K562 (cell line): ENCODE data around the gene LRRC27. TPM values are rescaled to one million over a fixed set of nuclear protein-coding genes. Genes with fewer than 3 reads are reported as not detected.
A peak's percentile ranks its signal among the peaks of the same experiment; 100 is the strongest.

Experiments
- ATAC-seq: fragments of 200-7000 bp; cut with Tn5 transposase; 3 replicates; pipeline ENCODE4 v1.9.1; 2020; ENCODE audit warnings: moderate library complexity
- BruUV-seq: library from RNA; stranded (reverse); fragments of 400-500 nt; replicated peaks from 2 replicates; lab custom pipeline; 2021; lab: Mats Ljungman, UMichigan
- CTCF ChIA-PET: fragments of 300-600 bp; formaldehyde crosslinking; extraction: SDS; loops from one replicate; lab custom pipeline; 2021; ENCODE audit warnings: low intra/inter-chr PET ratio; lab: Yijun Ruan, JAX
- POLR2A ChIA-PET: fragments of 300-600, 350-650 bp; sonication (Branson Sonifier 250); formaldehyde crosslinking; extraction: SDS; loops from one replicate; lab custom pipeline; 2021; ENCODE audit warnings: antibody characterized with exemption, inconsistent platforms; lab: Yijun Ruan, JAX
- DNase-seq, 4 experiments: peaks; one replicate each; pipeline versions ENCODE4 v3.0.0 to v3.0.0-alpha.2; 2011 to 2018; ENCODE audit warnings: low spot score in 3 of 4, mixed read lengths in 3 of 4; ENCODE audit errors: extremely low read depth in 1 of 4
- FAIRE-seq: peaks from 2 replicates; lab custom pipeline; 2011; peaks lifted over from hg19 to GRCh38; lab: Jason Lieb, UNC
- H2AFZ ChIP-seq: 2 replicates; pipeline ENCODE4 v1.6.0; 2011; ENCODE audit warnings: low read depth, low read length, control low read depth, inconsistent platforms
- H3K27ac ChIP-seq: fragments of 200-600 bp; 3 replicates; pipeline ENCODE4 v1.8.0; 2011; ENCODE audit warnings: low read depth, mild to moderate bottlenecking, control low read depth, inconsistent platforms, low read length, moderate library complexity, mixed read lengths; ENCODE audit errors: extremely low read depth
- H3K27me3 ChIP-seq, 2 experiments: fragments of 300-600 bp in 1 of 2; 2 replicates in 1 of 2; 3 replicates in 1 of 2; pipeline versions ENCODE4 v1.6.0 to v1.8.0; 2011; ENCODE audit warnings: inconsistent platforms in 2 of 2, low read length in 2 of 2, mild to moderate bottlenecking in 1 of 2, mixed read lengths in 1 of 2, moderate library complexity in 1 of 2; ENCODE audit not compliant: control insufficient read depth in 2 of 2, insufficient read depth in 2 of 2
- H3K36me3 ChIP-seq: fragments of 300-600 bp; 3 replicates; pipeline ENCODE4 v1.8.0; 2011; ENCODE audit warnings: mild to moderate bottlenecking, low read length, inconsistent platforms; ENCODE audit not compliant: control insufficient read depth, insufficient read depth
- H3K4me1 ChIP-seq, 2 experiments: fragments of 200-600 bp in 1 of 2; replicated peaks in 1 of 2; 2 replicates in 1 of 2; 3 replicates in 1 of 2; pipeline versions ENCODE4 v1.5.1 to v1.8.0; 2011; ENCODE audit warnings: inconsistent platforms in 2 of 2, low read length in 2 of 2, mild to moderate bottlenecking in 1 of 2, mixed read lengths in 1 of 2, moderate library complexity in 1 of 2; ENCODE audit not compliant: control insufficient read depth in 2 of 2, insufficient read depth in 2 of 2
- H3K4me2 ChIP-seq: 2 replicates; pipeline ENCODE4 v1.6.1; 2011; ENCODE audit warnings: low read length, control low read depth, inconsistent platforms, mixed read lengths; ENCODE audit not compliant: insufficient read depth
- H3K4me3 ChIP-seq: fragments of 200-600 bp; sonication (generic), shearing (Covaris generic); 2 replicates; pipeline ENCODE4 v1.5.1; 2016; ENCODE audit warnings: control low read depth, inconsistent platforms
- H3K79me2 ChIP-seq: fragments of 200-600 bp; 3 replicates; pipeline ENCODE4 v1.8.0; 2011; ENCODE audit warnings: low read length, inconsistent platforms; ENCODE audit not compliant: control insufficient read depth, insufficient read depth
- H3K9ac ChIP-seq, 2 experiments: 2 replicates each; pipeline versions ENCODE4 v1.6.0 to v1.6.1; 2011; ENCODE audit warnings: low read depth in 2 of 2, low read length in 2 of 2, control low read depth in 1 of 2, inconsistent platforms in 1 of 2, mild to moderate bottlenecking in 1 of 2, mixed read lengths in 1 of 2; ENCODE audit not compliant: insufficient read depth in 1 of 2
- H3K9me1 ChIP-seq: one replicate; pipeline ENCODE4 v1.6.0; 2011; ENCODE audit warnings: inconsistent platforms, mild to moderate bottlenecking, low read length, moderate library complexity; ENCODE audit not compliant: control insufficient read depth, insufficient read depth
- H3K9me3 ChIP-seq: replicated peaks from 2 replicates; pipeline ENCODE4 v1.5.1; 2011; ENCODE audit warnings: low read depth, low read length, inconsistent platforms; ENCODE audit not compliant: control insufficient read depth, insufficient read depth
- H4K20me1 ChIP-seq: replicated peaks from 2 replicates; pipeline ENCODE4 v1.6.1; 2011; ENCODE audit warnings: low read length, inconsistent platforms, mixed read lengths; ENCODE audit not compliant: control insufficient read depth, insufficient read depth
- CBFB ChIP-seq: sonication (generic); formaldehyde crosslinking; IDR thresholded peaks from 2 replicates; pipeline ENCODE4 v1.4.0; 2020; ENCODE audit warnings: mild to moderate bottlenecking, missing genetic modification reagents
- CBX8 ChIP-seq: fragments of 200-600 bp; sonication (generic); IDR thresholded peaks from 2 replicates; pipeline ENCODE4 v1.6.1; 2012; ENCODE audit warnings: borderline replicate concordance, mixed run types, low read depth, mild to moderate bottlenecking, moderate library complexity, mixed read lengths, low read length, control low read depth, inconsistent platforms; ENCODE audit not compliant: poor library complexity, severe bottlenecking; ENCODE audit errors: extremely low read depth
- CTCF ChIP-seq, 3 experiments: IDR thresholded peaks in 2 of 3; conservative IDR thresholded peaks in 1 of 3; 2 replicates each; pipeline ENCODE4 v1.5.1; 2011 to 2012; ENCODE audit warnings: low read length in 3 of 3, mild to moderate bottlenecking in 3 of 3, control low read depth in 2 of 3, improper control_type of control experiment in 1 of 3, inconsistent platforms in 1 of 3, low read depth in 1 of 3, mixed read lengths in 1 of 3, moderate library complexity in 1 of 3; ENCODE audit not compliant: insufficient read depth in 2 of 3
- MYC ChIP-seq, 2 experiments: fragments of 250-450 bp in 1 of 2; sonication (Bioruptor Pico) in 1 of 2; IDR thresholded peaks; 2 replicates each; pipeline versions ENCODE4 v1.5.1 to v1.6.1; 2012 to 2021; ENCODE audit warnings: low read depth in 2 of 2, borderline replicate concordance in 1 of 2, improper control_type of control experiment in 1 of 2, low read length in 1 of 2, mild to moderate bottlenecking in 1 of 2, moderate library complexity in 1 of 2
- TEAD2 ChIP-seq: fragments of 450-650 bp; IDR thresholded peaks from 2 replicates; pipeline ENCODE4 v1.6.1; 2016; ENCODE audit warnings: missing genetic modification characterization, control low read depth, missing compliant biosample characterization
- WGBS: fragments of 100-300 bp; shearing (Covaris generic); methylation state at CpG from one replicate; pipeline ENCODE4 v1.1.6; 2016; ENCODE audit warnings: low coverage, mixed read lengths; ENCODE audit not compliant: insufficient coverage; ENCODE audit errors: missing lambda C conversion rate; 5-methylcytosine and 5-hydroxymethylcytosine counted together
- in situ Hi-C: fragments of 300-500 bp; cut with MboI; formaldehyde crosslinking; loops from 4 replicates; pipeline ENCODE4 v1.15.0; 2018; ENCODE audit warnings: inconsistent platforms, mixed read lengths
- intact Hi-C: fragments of 100-400 bp; cut with micrococcal nuclease; formaldehyde crosslinking; loops from 2 replicates; pipeline ENCODE4 v1.14.2; 2022
- polyA plus RNA-seq, 8 experiments: library from polyadenylated mRNA; depleted of rRNA in 4 of 8; stranded (reverse) in 5 of 8; unstranded in 3 of 8; fragments of >200 nt; fragmentation: Nextera tagmentation in 2 of 8; fragmentation: Illumina TruSeq in 1 of 8; extraction: Ambion mirVana in 2 of 8; extraction: Trizol in 1 of 8; gene quantifications; 2 replicates each; pipeline versions ENCODE4 v1.2.1 to v1.2.3, GENCODE V29; 2011 to 2014; ENCODE audit warnings: inconsistent platforms in 1 of 8, missing spikeins in 1 of 8
- total RNA-seq, 7 experiments: library from RNA; depleted of rRNA in 6 of 7; stranded (reverse); fragments of >200 nt in 6 of 7; fragmentation: Illumina TruSeq in 2 of 7; extraction: Trizol in 2 of 7; gene quantifications; 2 replicates each; pipeline versions ENCODE4 v1.2.1 to v1.2.3, GENCODE V29; 2011 to 2021; ENCODE audit warnings: low replicate concordance in 1 of 7

Gene LRRC27
- total and polyA plus RNA-seq, 9 of the 15 experiments (the other 6 are each of a cell fraction or from before 2014, with no cell fraction given) = 0.10 to 2.7 (median 1.4) TPM

GRCh38 chr10:132363376-132363775 lies 31.4 kb downstream of the LRRC27 start:
- CTCF ChIA-PET = interaction anchor here (0.5 kb wide), 1 partner anchor 257 kb away, joined by 3 read pairs; no protein-coding TSS in a partner anchor
- no peak overlapping the region for H3K4me3 ChIP-seq
- no peaks in the 10 kb centered on the region for H3K9me1 ChIP-seq
- no peaks in the 10 kb centered on the region for H3K79me2 ChIP-seq
- no peaks in the 10 kb centered on the region; the same call in 1 of the 2 replicates for H3K9me3 ChIP-seq
- no peaks in the 10 kb centered on the region for H4K20me1 ChIP-seq
- H3K27me3 ChIP-seq = peaks cover 4 to 10% of the 10 kb centered on the region in 2 experiments; a peak in 1 of 5 replicates
- POLR2A ChIA-PET = interaction anchor here (0.9 kb wide), 1 partner anchor 33 kb away, joined by 3 read pairs; no protein-coding TSS in a partner anchor
- H3K27ac ChIP-seq = no peak overlapping the region
- no peak overlapping the region for H3K4me2 ChIP-seq
- H2AFZ ChIP-seq = no peak overlapping the region
- peaks cover 0 to 13% of the 10 kb centered on the region in 2 experiments; a peak in 1 of 5 replicates for H3K4me1 ChIP-seq
- no TSS peak for BruUV-seq
- in situ Hi-C loops = no loop called here
- FAIRE-seq = no peak
- 9% methylated on average over 9 of the region's 15 CpGs for WGBS
- intact Hi-C loops = no loop called here
- no peak for ATAC-seq
- TF ChIP-seq MYC (IDR thresholded peaks at IDR 0.05; ENCODE audit: low read depth, low read length) = no peak
- no peak for TF ChIP-seq MYC (CRISPR knock-in tag; IDR thresholded peaks at IDR 0.05; ENCODE audit: borderline replicate concordance, low read depth)
- no peak for TF ChIP-seq CBX8
- TF ChIP-seq TEAD2 (tag) = no peak
- TF ChIP-seq CBFB = no peak
- 0 out of 6 replicates have a peak, but pooled peaks of 1 of the 3 experiments have one; percentile 3 for TF ChIP-seq CTCF (IDR thresholded peaks at IDR 0.05 in 2 of 3, conservative IDR thresholded peaks at IDR 0.05 in 1 of 3; ENCODE audit: insufficient read depth in 2 of 3, low read depth in 1 of 3, low read length in 3 of 3)
- no peak for DNase-seq
- no peak overlapping the region for H3K9ac ChIP-seq
- no peaks in the 10 kb centered on the region for H3K36me3 ChIP-seq
